Progenitor cell of endocrine pancreas (in vitro differentiated cells): ENCODE measurements around the gene JKAMP. TPM values are rescaled to one million over a fixed set of nuclear protein-coding genes. Genes with fewer than 3 reads are reported as not detected.

Source experiments
- DNase-seq: peaks from one replicate; pipeline ENCODE4 v3.0.0; 2021; ENCODE audit warnings: low spot score; ENCODE audit not compliant: unreplicated experiment
- H3K27ac Mint-ChIP-seq: 2 replicates; pipeline ENCODE4 v1.8.0; 2021; ENCODE audit warnings: mild to moderate bottlenecking, moderate library complexity, mixed read lengths
- H3K27me3 Mint-ChIP-seq: 2 replicates; pipeline ENCODE4 v1.8.0; 2021; ENCODE audit warnings: mixed read lengths
- H3K36me3 Mint-ChIP-seq: 2 replicates; pipeline ENCODE4 v1.8.0; 2022; ENCODE audit warnings: mixed read lengths; ENCODE audit not compliant: insufficient read depth
- H3K4me1 Mint-ChIP-seq: 2 replicates; pipeline ENCODE4 v1.8.0; 2021; ENCODE audit warnings: low read depth, mixed read lengths
- H3K4me3 Mint-ChIP-seq: 2 replicates; pipeline ENCODE4 v1.8.0; 2021; ENCODE audit warnings: low read depth, mild to moderate bottlenecking, moderate library complexity, mixed read lengths
- H3K9me3 Mint-ChIP-seq: 2 replicates; pipeline ENCODE4 v1.8.0; 2021; ENCODE audit warnings: low read depth, mixed read lengths
- CTCF ChIP-seq: fragments of 200-600 bp; sonication (generic); IDR thresholded peaks from one replicate; pipeline ENCODE4 v1.5.0; 2021; ENCODE audit warnings: antibody characterized with exemption, mild to moderate bottlenecking; ENCODE audit not compliant: unreplicated experiment
- total RNA-seq: library from RNA; stranded (reverse); gene quantifications from 2 replicates; pipeline ENCODE4 v1.2.1, GENCODE V29; 2021

The JKAMP gene
- total RNA-seq, 1 donor from 2014 or later, result 55.2 TPM

- peaks cover 3% of the 10 kb centered on the region for H3K27me3 Mint-ChIP-seq
- peaks cover 3% of the 10 kb centered on the region for H3K4me1 Mint-ChIP-seq
- no peak overlapping the region for H3K4me3 Mint-ChIP-seq
- H3K9me3 Mint-ChIP-seq, result peaks cover 4% of the 10 kb centered on the region
- no peak overlapping the region for H3K27ac Mint-ChIP-seq
- TF ChIP-seq CTCF, result no peak
- H3K36me3 Mint-ChIP-seq, result peaks cover 4% of the 10 kb centered on the region
- DNase-seq, result no peak
These were observed 24.8 kb downstream of the JKAMP start for GRCh38 chr14:59509101-59509500.

DNA sequence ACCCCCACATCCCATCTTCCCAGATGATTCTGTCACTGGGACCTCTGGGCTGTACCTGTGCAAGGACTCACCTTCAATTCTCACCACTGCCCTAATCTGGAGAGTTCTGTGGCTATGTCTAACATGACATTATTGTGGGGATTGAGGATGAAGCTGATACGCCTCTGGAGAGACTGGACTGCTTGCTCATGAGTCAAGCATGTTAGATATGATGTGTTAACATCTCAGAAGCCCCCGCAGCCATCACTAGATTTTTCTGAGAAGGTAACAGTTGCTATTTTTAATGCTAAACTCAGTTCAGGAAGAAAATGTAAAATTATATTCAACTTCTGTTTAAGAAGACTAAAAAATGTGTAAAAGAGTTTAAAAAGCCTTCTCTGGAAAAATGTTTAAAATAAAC lies 25.7 kb downstream of the JKAMP start:
- no peak for TF ChIP-seq CTCF
- no peak overlapping the region for H3K4me3 Mint-ChIP-seq
- peaks cover 3% of the 10 kb centered on the region for H3K36me3 Mint-ChIP-seq
- no peak for DNase-seq
- peaks cover 10% of the 10 kb centered on the region for H3K9me3 Mint-ChIP-seq
- H3K27ac Mint-ChIP-seq, result no peak overlapping the region
- peaks cover 3% of the 10 kb centered on the region for H3K27me3 Mint-ChIP-seq
- peaks cover 3% of the 10 kb centered on the region for H3K4me1 Mint-ChIP-seq

GRCh38 chr14:59510966-59511365 lies 26.6 kb downstream of the JKAMP start:
- no peak for TF ChIP-seq CTCF
- Mint-ChIP-seq H3K36me3 (peaks cover 3% of the 10 kb centered on the region), H3K4me3 (no peak overlapping the region), H3K9me3 (peaks cover 10% of the 10 kb centered on the region), H3K27me3 (peaks cover 3% of the 10 kb centered on the region), H3K27ac (no peak overlapping the region), H3K4me1 (peaks cover 3% of the 10 kb centered on the region)
- DNase-seq, result no peak

- Mint-ChIP-seq H3K27me3 (peaks cover 3% of the 10 kb centered on the region), H3K9me3 (peaks cover 10% of the 10 kb centered on the region), H3K27ac (no peak overlapping the region)
These were observed 27.7 kb downstream of the JKAMP start for GRCh38 chr14:59511916-59512575.

DNA sequence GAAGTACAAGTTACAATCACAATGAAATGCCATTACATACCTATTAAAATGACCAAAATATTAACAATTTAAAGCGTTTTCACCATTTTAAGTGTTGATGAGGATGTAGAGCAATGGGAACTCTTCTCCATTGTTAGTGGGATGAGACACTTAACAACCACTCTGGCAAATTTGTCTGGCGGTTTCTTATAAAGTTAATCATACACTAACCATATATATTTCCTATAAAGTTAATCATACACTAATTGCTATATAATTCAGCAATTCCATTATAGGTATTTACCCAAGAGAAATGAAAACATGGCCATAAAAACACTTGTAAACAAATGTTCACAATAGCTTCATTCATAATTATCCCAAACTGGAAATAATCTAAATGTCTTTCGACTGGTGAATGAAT lies 35.9 kb downstream of the JKAMP start:
- H3K27ac Mint-ChIP-seq, result no peak overlapping the region
- TF ChIP-seq CTCF, result no peak
- H3K4me1 Mint-ChIP-seq, result no peaks in the 10 kb centered on the region
- no peak overlapping the region for H3K4me3 Mint-ChIP-seq
- H3K27me3 Mint-ChIP-seq, result no peaks in the 10 kb centered on the region
- H3K9me3 Mint-ChIP-seq, result no peaks in the 10 kb centered on the region
- no peaks in the 10 kb centered on the region for H3K36me3 Mint-ChIP-seq
- DNase-seq, result no peak

More at GRCh38 chr14:59511916-59512575, 27.7 kb downstream of the JKAMP start:
- DNase-seq, result peak; percentile 26
- Mint-ChIP-seq H3K4me1 (peaks cover 3% of the 10 kb centered on the region), H3K4me3 (no peak overlapping the region), H3K36me3 (peaks cover 3% of the 10 kb centered on the region)
- peak; percentile 66 for TF ChIP-seq CTCF
